ENCODE measurements around the gene MRAS.

GRCh38 chr3:138336454-138336999, 11.9 kb upstream of the MRAS start:
- TF ChIP-seq POLR2A (IDR thresholded peaks at IDR 0.05; ENCODE audit: low read depth, low read length) (no peak), POLR2AphosphoS5 (IDR thresholded peaks at IDR 0.05; ENCODE audit: low read depth, low read length) (no peak), TAF1 (IDR thresholded peaks at IDR 0.05; ENCODE audit: borderline replicate concordance, low read depth, low read length) (no peak)

Data from GM12892 (cell line).